ENCODE measurements around the gene CEBPZ.
A peak's percentile ranks its signal among the peaks of the same experiment; 100 is the strongest.
"Not testable (repeated sequence)": the region's sequence is repeated elsewhere in the genome, so short reads cannot be mapped to it uniquely, and the experiment has no call there.

The CEBPZ gene

GRCh38 chr2:37215250-37215649 is 16.1 kb downstream of the CEBPZ start:
- no peak for DNase-seq (ENCODE audit: low spot score)

GRCh38 chr2:37211939-37212338 is 19.5 kb downstream of the CEBPZ start:
- no peak for DNase-seq (ENCODE audit: low spot score)

- no peak for DNase-seq (ENCODE audit: low spot score)
Measured at GRCh38 chr2:37211212-37211611, 20.2 kb downstream of the CEBPZ start.

- DNase-seq (ENCODE audit: low spot score): not testable (repeated sequence)
Measured at GRCh38 chr2:37206760-37207159, 24.6 kb downstream of the CEBPZ start.

- DNase-seq (ENCODE audit: low spot score): peak; percentile 52
Measured at GRCh38 chr2:37205689-37206341, 25.6 kb downstream of the CEBPZ start.

GRCh38 chr2:37205071-37205661 is 26.2 kb downstream of the CEBPZ start:
- not testable (repeated sequence) for DNase-seq (ENCODE audit: low spot score)

- DNase-seq (ENCODE audit: low spot score): no peak
Measured at GRCh38 chr2:37203708-37204107, 27.7 kb downstream of the CEBPZ start.

- no peak for DNase-seq (ENCODE audit: low spot score)
Measured at GRCh38 chr2:37201766-37202165, 29.6 kb downstream of the CEBPZ start.

GRCh38 chr2:37201208-37201607 is 30.2 kb downstream of the CEBPZ start:
- DNase-seq (ENCODE audit: low spot score): no peak

GRCh38 chr2:37198681-37199065 is 32.7 kb downstream of the CEBPZ start:
- no peak for DNase-seq (ENCODE audit: low spot score)

GRCh38 chr2:37196320-37197195 is 34.8 kb downstream of the CEBPZ start, which contains the start of gene CEBPZOS:
CEBPZOS (plus strand) TSS chr2:37196496; CDS start chr2:37199705, 3,209 bp downstream.
- peak; percentile 72 for DNase-seq (ENCODE audit: low spot score)

- not testable (repeated sequence) for DNase-seq (ENCODE audit: low spot score)
Measured at GRCh38 chr2:37195862-37196319, 35.5 kb downstream of the CEBPZ start.

GRCh38 chr2:37192551-37192950 is 38.8 kb downstream of the CEBPZ start:
- DNase-seq (ENCODE audit: low spot score): no peak

GRCh38 chr2:37191747-37192146 is 39.6 kb downstream of the CEBPZ start:
- DNase-seq (ENCODE audit: low spot score): no peak

- no peak for DNase-seq (ENCODE audit: low spot score)
Measured at GRCh38 chr2:37191253-37191652, 40.1 kb downstream of the CEBPZ start.

GRCh38 chr2:37190290-37190689 is 41.1 kb downstream of the CEBPZ start:
- no peak for DNase-seq (ENCODE audit: low spot score)

GRCh38 chr2:37189452-37190153 is 41.8 kb downstream of the CEBPZ start:
- peak; percentile 68 for DNase-seq (ENCODE audit: low spot score)

- no peak for DNase-seq (ENCODE audit: low spot score)
Measured at GRCh38 chr2:37188570-37188969, 42.8 kb downstream of the CEBPZ start, which contains the start of gene SULT6B1. SULT6B1 (minus strand) TSS chr2:37188670; CDS start chr2:37188640, 30 bp downstream.

- no peak for DNase-seq (ENCODE audit: low spot score)
Measured at GRCh38 chr2:37181726-37182684, 49.4 kb downstream of the CEBPZ start.

GRCh38 chr2:37180640-37181039 is 50.8 kb downstream of the CEBPZ start:
- no peak for DNase-seq (ENCODE audit: low spot score)
